ENCODE results near the gene FAM168A.
A peak's percentile ranks its signal among the peaks of the same experiment; 100 is the strongest.

DNA sequence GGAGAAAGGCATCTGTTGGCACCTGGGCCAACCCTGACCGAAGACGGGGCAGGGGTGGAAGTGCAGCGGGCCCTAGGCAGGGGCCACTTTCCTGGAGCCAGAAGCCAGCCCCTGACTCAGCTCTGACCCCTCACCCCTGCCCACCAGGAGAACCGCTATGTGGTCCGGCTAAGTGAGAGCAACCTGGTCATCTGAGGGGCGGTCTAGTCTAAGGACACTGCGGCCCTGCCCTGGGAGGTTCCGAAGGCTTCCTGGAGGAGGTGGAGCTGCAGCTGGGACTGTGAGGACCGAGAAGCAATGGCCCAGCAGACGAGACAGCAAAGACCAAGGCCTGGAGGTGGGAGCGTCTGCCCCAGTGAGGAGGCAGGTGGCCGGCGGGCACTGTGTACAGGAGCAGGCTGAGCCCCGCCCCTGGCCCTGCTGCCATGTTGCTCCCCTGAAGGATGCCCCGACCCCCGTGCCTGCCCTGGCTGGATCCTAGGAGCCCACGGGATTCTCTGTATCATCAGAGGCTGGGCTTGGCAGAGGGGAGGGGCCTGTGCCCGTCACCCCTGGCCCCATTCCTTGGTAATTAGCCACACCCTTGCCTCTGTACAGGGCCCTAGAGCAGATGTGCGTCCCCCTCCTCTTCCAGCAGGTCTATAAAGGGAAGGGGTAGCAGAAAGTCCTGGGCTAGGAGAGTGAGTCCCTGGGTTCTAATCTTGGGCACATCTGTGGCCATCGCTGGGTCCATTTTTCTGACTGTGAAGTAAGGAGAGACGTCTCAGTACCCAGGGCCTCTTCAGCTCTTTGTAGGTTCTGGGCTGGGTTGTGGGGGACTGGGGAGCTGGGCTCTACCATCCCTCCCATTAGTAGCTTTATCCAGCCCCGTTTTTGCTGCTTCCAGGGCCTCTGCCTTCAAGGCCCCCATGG lies 202.4 kb downstream of the FAM168A start:
- TF ChIP-seq POLR2A (IDR thresholded peaks at IDR 0.05) = no peak
- TF ChIP-seq, protein P1, sequence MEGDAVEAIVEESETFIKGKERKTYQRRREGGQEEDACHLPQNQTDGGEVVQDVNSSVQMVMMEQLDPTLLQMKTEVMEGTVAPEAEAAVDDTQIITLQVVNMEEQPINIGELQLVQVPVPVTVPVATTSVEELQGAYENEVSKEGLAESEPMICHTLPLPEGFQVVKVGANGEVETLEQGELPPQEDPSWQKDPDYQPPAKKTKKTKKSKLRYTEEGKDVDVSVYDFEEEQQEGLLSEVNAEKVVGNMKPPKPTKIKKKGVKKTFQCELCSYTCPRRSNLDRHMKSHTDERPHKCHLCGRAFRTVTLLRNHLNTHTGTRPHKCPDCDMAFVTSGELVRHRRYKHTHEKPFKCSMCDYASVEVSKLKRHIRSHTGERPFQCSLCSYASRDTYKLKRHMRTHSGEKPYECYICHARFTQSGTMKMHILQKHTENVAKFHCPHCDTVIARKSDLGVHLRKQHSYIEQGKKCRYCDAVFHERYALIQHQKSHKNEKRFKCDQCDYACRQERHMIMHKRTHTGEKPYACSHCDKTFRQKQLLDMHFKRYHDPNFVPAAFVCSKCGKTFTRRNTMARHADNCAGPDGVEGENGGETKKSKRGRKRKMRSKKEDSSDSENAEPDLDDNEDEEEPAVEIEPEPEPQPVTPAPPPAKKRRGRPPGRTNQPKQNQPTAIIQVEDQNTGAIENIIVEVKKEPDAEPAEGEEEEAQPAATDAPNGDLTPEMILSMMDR (IDR thresholded peaks at IDR 0.05 in 8 of 11, conservative IDR thresholded peaks at IDR 0.05 in 3 of 11) = no peak
- peak; percentile 9 to 60 (median 12) for TF ChIP-seq POLR2AphosphoS5 (IDR thresholded peaks at IDR 0.05)

All from spleen (tissue), 7 donors.